Testis (tissue), 3 donors: Measurements from ENCODE around the gene SLC26A8. TPM values are rescaled to one million over a fixed set of nuclear protein-coding genes. Genes with fewer than 3 reads are reported as not detected.

ENCODE experiments used
- DNase-seq: peaks from one replicate; pipeline ENCODE4 v3.0.0-alpha.2; 2019
- H3K27ac ChIP-seq, 2 donors: fragments of 200-600 bp; sonication (generic); one replicate each; pipeline ENCODE4 v1.5.1; 2019
- H3K27me3 ChIP-seq: fragments of 200-600 bp; sonication (generic); one replicate; pipeline ENCODE4 v1.5.1; 2019
- H3K36me3 ChIP-seq: fragments of 200-600 bp; sonication (generic); one replicate; pipeline ENCODE4 v1.5.1; 2017; ENCODE audit warnings: low read depth; ENCODE audit errors: missing control alignments
- H3K4me1 ChIP-seq: fragments of 200-600 bp; sonication (generic); one replicate; pipeline ENCODE4 v1.5.1; 2019
- H3K4me3 ChIP-seq, 2 donors: fragments of 200-600 bp; sonication (generic); one replicate each; pipeline ENCODE4 v1.5.1; 2017 to 2019
- H3K9me3 ChIP-seq: fragments of 200-600 bp; sonication (generic); one replicate; pipeline ENCODE4 v1.5.1; 2017
- CTCF ChIP-seq, 3 experiments: fragments of 450-650 bp in 2 of 3; fragments of 200-600 bp in 1 of 3; sonication (generic) in 1 of 3; IDR thresholded peaks; one replicate each; pipeline ENCODE4 v1.5.1; 2016 to 2019; ENCODE audit warnings: antibody characterized with exemption in 3 of 3, mild to moderate bottlenecking in 2 of 3, moderate library complexity in 1 of 3
- POLR2A ChIP-seq: fragments of 450-650 bp; IDR thresholded peaks from one replicate; pipeline ENCODE4 v1.6.1; 2017; ENCODE audit warnings: antibody characterized with exemption, mild to moderate bottlenecking, moderate library complexity
- WGBS, 2 donors: methylation state at CpG; one replicate each; pipeline ENCODE4 v1.1.5; 2018; 5-methylcytosine and 5-hydroxymethylcytosine counted together
- intact Hi-C: fragments of 100-400 bp; cut with DNase I; formaldehyde crosslinking; loops from one replicate; pipeline ENCODE4 v1.15.1; 2023; ENCODE audit warnings: low total_unique reads
- polyA plus RNA-seq: library from polyadenylated mRNA; stranded (reverse); fragments of 350-450 nt; fragmentation: Illumina TruSeq; extraction: RNeasy Lipid Tissue Mini Kit (QIAGEN cat#74804); gene quantifications from one replicate; pipeline ENCODE4 v1.2.3, GENCODE V29; 2014; ENCODE audit warnings: low read depth, low replicate concordance; ENCODE audit not compliant: insufficient read depth
- total RNA-seq, 2 donors: library from RNA; depleted of rRNA; stranded (reverse); fragments of >200 nt; gene quantifications; one replicate each; pipeline ENCODE4 v1.2.3, GENCODE V29; 2016

The SLC26A8 gene
- total and polyA plus RNA-seq, 3 donors from 2014 or later = 52.0 to 160 (median 66.9) TPM

- TF ChIP-seq CTCF (IDR thresholded peaks at IDR 0.05) (no peak), POLR2A (no peak)
- intact Hi-C loops = no loop called here
- peaks cover 8% of the 10 kb centered on the region for H3K4me1 ChIP-seq
- no peaks in the 10 kb centered on the region for H3K36me3 ChIP-seq
- H3K9me3 ChIP-seq = no peaks in the 10 kb centered on the region
- H3K27ac ChIP-seq = no peak overlapping the region
- H3K4me3 ChIP-seq = no peak overlapping the region
- H3K27me3 ChIP-seq = no peaks in the 10 kb centered on the region
- WGBS, 2 donors = 93% methylated on average over 2 of the region's 2 CpGs
- DNase-seq = no peak
Observed at GRCh38 chr6:36066817-36067216, 42.4 kb upstream of the SLC26A8 start.

GRCh38 chr6:36065916-36066315 lies 41.5 kb upstream of the SLC26A8 start:
- Histone ChIP-seq H3K36me3 (no peaks in the 10 kb centered on the region), H3K4me1 (peaks cover 8% of the 10 kb centered on the region), H3K9me3 (no peaks in the 10 kb centered on the region), H3K27ac (no peak overlapping the region), H3K27me3 (no peaks in the 10 kb centered on the region), H3K4me3 (no peak overlapping the region)
- DNase-seq = no peak
- TF ChIP-seq POLR2A (no peak), CTCF (IDR thresholded peaks at IDR 0.05) (no peak)
- intact Hi-C loops = no loop called here

GRCh38 chr6:36064770-36065396 lies 40.4 kb upstream of the SLC26A8 start:
- peaks cover 8% of the 10 kb centered on the region for H3K4me1 ChIP-seq
- TF ChIP-seq POLR2A (no peak), CTCF (IDR thresholded peaks at IDR 0.05) (no peak)

GRCh38 chr6:36063318-36064060 lies 39.0 kb upstream of the SLC26A8 start:
- H3K4me1 ChIP-seq = peaks cover 8% of the 10 kb centered on the region
- 92 to 98% methylated on average over 4 of the region's 4 CpGs for WGBS, 2 donors
- intact Hi-C loops = no loop called here

More at GRCh38 chr6:36064770-36065396, 40.4 kb upstream of the SLC26A8 start:
- Histone ChIP-seq H3K27ac (no peak overlapping the region), H3K4me3 (no peak overlapping the region), H3K27me3 (no peaks in the 10 kb centered on the region), H3K9me3 (no peaks in the 10 kb centered on the region), H3K36me3 (no peaks in the 10 kb centered on the region)
- 90 to 92% methylated on average over 3 of the region's 3 CpGs for WGBS, 2 donors
- no peak for DNase-seq
- intact Hi-C loops = no loop called here

More at GRCh38 chr6:36063318-36064060, 39.0 kb upstream of the SLC26A8 start:
- H3K36me3 ChIP-seq = no peaks in the 10 kb centered on the region
- H3K27ac ChIP-seq = no peak overlapping the region
- no peaks in the 10 kb centered on the region for H3K9me3 ChIP-seq
- no peak for DNase-seq
- no peak for TF ChIP-seq CTCF (IDR thresholded peaks at IDR 0.05)
- H3K4me3 ChIP-seq = no peak overlapping the region
- no peaks in the 10 kb centered on the region for H3K27me3 ChIP-seq
